Measurements from ENCODE around the gene APOA5.
"Not testable (repeated sequence)": the region's sequence is repeated elsewhere in the genome, so short reads cannot be mapped to it uniquely, and the experiment has no call there.

APOA5 gene

DNA sequence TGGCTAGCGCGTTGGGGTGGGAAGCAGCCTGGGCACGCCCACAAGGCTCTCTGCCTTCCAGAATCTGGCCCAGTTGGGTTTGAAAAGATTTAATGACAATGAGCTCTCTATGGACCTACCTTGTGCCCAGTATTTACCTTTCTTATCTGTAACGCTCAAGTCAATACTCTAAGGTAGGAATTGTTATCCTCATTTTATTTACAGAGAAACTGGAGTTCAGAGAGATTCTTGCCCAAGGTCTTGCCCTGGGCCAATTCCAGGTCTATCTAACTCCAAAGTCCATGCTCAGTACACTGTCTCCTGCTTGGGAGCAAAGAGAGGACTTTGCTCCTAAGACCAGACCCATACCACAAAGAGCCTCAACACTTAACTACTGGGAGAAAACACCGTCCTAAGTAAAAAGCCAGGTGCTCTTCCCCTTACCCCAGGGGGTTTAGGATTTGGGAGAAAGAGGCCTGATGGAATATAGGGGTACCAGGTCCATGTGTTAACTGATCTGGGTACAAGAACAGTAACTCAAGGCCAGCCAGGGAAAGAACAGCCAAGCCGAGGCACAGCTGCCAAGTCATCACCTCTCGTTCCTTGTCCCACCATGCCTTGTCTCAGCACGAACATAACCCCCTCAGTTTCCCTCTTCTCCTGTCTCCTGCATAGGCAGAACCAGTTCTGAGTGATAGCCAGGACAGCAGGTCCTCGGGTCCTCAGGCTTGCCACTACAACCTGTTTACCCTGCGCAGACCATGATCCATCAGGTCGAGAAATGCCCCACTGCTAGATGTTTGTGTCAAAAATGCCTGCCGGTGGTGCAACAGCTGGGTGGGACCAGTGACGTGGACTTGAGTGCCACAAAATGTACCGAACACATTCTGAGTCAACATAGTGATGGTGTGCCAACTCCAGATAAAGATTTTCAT lies 16.8 kb upstream of the APOA5 start:
- TF ChIP-seq, protein P1, sequence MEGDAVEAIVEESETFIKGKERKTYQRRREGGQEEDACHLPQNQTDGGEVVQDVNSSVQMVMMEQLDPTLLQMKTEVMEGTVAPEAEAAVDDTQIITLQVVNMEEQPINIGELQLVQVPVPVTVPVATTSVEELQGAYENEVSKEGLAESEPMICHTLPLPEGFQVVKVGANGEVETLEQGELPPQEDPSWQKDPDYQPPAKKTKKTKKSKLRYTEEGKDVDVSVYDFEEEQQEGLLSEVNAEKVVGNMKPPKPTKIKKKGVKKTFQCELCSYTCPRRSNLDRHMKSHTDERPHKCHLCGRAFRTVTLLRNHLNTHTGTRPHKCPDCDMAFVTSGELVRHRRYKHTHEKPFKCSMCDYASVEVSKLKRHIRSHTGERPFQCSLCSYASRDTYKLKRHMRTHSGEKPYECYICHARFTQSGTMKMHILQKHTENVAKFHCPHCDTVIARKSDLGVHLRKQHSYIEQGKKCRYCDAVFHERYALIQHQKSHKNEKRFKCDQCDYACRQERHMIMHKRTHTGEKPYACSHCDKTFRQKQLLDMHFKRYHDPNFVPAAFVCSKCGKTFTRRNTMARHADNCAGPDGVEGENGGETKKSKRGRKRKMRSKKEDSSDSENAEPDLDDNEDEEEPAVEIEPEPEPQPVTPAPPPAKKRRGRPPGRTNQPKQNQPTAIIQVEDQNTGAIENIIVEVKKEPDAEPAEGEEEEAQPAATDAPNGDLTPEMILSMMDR (IDR thresholded peaks at IDR 0.05; ENCODE audit: insufficient read depth, low read depth, low read length, missing control alignments): no peak
- no peak for DNase-seq (ENCODE audit: low read depth)
- H3K4me3 ChIP-seq (ENCODE audit: low read depth, low read length): no peak overlapping the region

DNA sequence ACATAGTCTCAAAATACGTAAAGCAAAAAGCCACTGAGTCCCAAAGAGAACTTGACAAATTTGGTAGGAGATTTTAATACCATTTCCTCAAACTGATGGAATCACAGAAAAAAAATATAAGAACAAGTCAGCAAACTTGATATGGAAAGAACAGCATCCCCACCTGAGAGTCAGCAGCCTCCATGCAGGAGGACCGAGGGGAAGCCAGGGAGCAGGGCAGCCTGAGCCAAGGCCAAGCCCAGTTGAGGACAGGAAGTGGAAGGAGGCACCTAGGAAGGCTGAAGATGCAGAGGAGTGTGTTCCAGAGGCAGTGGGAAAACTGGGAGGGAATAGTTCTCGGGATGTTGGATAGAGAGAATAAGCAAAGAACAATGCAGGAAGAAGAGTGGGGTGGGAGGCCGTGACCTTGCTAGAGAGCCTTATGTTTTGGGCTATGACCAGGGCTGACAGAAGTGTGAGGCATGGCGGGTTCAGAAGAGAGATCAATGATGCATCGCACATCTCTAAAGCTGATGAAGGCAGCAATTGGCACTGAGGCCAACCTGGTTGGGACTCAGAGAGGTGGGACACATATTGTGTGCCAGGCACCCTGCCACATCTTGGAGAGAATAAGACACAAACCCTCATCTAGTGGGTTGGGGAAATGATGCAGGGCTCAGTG lies 16.1 kb upstream of the APOA5 start:
- DNase-seq (ENCODE audit: low read depth): no peak
- H3K4me3 ChIP-seq (ENCODE audit: low read depth, low read length): no peak overlapping the region
- TF ChIP-seq, protein P1 (IDR thresholded peaks at IDR 0.05; ENCODE audit: insufficient read depth, low read depth, low read length, missing control alignments): no peak

DNA sequence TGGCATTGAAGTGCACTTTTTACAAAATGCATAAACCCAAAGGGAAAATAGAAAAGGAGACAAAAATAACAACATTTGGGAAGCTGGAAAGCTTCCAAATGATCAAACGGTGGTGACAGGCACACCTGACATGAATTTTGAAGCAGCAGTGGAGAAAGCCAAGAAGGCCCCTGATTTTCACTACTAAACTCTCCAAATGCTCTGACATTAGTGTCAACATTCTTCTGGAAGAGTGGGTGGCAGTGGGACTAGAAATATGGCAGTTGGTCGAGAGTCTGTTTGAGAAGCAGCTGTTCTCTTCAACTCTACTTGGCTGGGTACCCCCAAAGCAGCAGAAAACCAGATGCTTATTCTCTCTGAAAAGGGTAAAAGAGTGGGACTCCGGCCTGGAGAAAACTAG lies 12.3 kb upstream of the APOA5 start:
- TF ChIP-seq, protein P1 (IDR thresholded peaks at IDR 0.05; ENCODE audit: insufficient read depth, low read depth, low read length, missing control alignments): no peak
- DNase-seq (ENCODE audit: low read depth): no peak
- H3K4me3 ChIP-seq (ENCODE audit: low read depth, low read length): no peak overlapping the region

DNA sequence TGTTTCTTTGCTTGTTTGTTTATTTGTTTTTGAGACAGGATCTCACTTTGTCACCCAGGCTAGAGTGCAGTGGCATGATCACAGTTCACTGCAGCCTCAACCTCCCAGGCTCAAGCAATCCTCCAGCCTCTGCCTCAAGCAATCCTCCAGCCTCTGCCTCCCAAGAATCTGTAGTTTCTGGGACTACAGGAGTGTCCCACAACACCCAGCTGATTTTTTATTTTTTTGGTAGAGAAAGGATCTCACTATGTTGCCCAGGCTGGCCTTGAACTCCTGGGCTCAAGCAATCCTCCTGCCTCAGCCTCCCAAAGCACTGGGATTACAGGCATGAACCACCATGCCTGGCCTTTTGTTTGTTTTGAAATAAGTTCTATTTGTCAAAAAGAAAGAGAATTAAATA lies 10.0 kb upstream of the APOA5 start:
- DNase-seq (ENCODE audit: low read depth): not testable (repeated sequence)

DNA sequence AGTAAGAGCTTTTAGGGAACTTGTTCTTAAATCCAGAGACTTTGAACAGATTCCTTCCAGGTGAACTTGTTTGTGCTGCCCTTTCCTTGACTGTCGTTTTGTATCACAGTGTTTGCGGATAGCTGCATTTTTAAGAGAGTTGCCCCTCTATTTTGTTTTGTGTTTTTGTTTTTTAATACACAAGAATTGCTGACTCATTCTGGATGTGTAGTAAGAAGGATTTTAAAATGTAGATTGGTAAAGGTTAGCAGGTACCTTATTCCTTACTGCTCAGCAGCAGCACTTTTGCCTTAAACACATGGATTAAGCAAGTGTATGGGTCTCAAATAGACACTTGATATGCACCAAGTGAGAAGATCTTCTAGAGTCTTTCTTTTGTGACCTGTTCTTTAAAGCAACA lies 8.9 kb upstream of the APOA5 start:
- TF ChIP-seq, protein P1 (IDR thresholded peaks at IDR 0.05; ENCODE audit: insufficient read depth, low read depth, low read length, missing control alignments): no peak

More for the DNA sequence above, 10.0 kb upstream of the APOA5 start:
- H3K4me3 ChIP-seq (ENCODE audit: low read depth, low read length): not testable (repeated sequence)

DNA sequence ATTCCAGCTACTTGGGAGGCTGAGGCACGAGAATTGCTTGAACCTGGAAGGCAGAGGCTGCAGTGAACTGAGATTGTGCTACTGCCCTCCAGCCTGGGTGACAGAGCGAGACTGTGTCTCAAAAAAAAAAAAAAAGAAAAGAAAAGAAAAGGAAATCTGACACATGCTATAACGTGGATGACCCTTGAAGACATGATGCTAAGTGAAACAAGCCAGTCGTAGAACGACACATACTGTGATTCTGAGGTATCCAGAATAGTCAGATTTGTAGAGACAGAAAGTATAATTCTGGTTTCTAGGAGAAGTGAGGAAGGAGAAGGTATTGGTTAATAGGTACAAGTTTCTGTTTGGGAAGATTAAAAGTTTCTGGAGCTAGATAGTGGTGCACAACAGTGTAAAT lies 6.7 kb upstream of the APOA5 start:
- TF ChIP-seq, protein P1 (IDR thresholded peaks at IDR 0.05; ENCODE audit: insufficient read depth, low read depth, low read length, missing control alignments): no peak
- no peak overlapping the region for H3K4me3 ChIP-seq (ENCODE audit: low read depth, low read length)
- DNase-seq (ENCODE audit: low read depth): no peak

More for the DNA sequence above, 8.9 kb upstream of the APOA5 start:
- DNase-seq (ENCODE audit: low read depth): no peak
- no peak overlapping the region for H3K4me3 ChIP-seq (ENCODE audit: low read depth, low read length)

DNA sequence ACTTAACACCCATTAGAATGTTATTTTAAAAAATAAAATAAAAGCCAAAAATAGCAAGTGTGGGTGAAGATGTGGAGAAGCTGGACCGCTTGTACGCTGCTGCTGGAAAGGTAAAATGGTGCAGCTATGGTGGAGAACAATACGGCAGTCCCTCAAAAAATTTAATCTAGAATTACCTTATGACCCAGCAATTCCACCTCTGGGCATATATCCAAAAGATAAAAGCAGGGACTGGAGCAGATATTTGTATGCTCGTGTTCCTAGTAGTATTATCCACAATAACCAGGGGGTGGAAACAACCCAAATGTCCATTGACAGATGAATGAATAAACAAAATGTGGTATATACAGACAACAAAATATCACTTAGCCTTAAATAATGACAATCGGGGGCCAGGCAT lies 6.1 kb upstream of the APOA5 start:
- no peak overlapping the region for H3K4me3 ChIP-seq (ENCODE audit: low read depth, low read length)
- no peak for DNase-seq (ENCODE audit: low read depth)
- TF ChIP-seq, protein P1 (IDR thresholded peaks at IDR 0.05; ENCODE audit: insufficient read depth, low read depth, low read length, missing control alignments): no peak

All from GM12865 (cell line).